ENCODE measurements around the gene SERF2. TPM values are rescaled to one million over a fixed set of nuclear protein-coding genes. Genes with fewer than 3 reads are reported as not detected.

The SERF2 gene
- total RNA-seq, 1 experiment from 2014 or later, result 1,303 TPM

- no peak overlapping the region for H3K4me3 ChIP-seq (ENCODE audit: low read depth in 2 of 2, low read length in 2 of 2)
- POLR2A ChIA-PET, result interaction anchor here (0.5 to 1.3 kb wide), 2 partner anchors 18 to 257 kb away, joined by 4 read pairs; partner anchors contain the start of gene ELL3
Observed at GRCh38 chr15:43795197-43795596, 3.1 kb downstream of the SERF2 start.

GRCh38 chr15:43795997-43796396 is 3.9 kb downstream of the SERF2 start:
- no TSS peak for BruUV-seq (replicated peaks)
- no peaks in the 10 kb centered on the region for H3K9me3 ChIP-seq (ENCODE audit: control insufficient read depth, insufficient read depth, low read depth, low read length)
- intact Hi-C loops (cut with micrococcal nuclease; ENCODE audit: unreplicated experiment), result no loop called here
- peaks cover 53% of the 10 kb centered on the region for H3K4me1 ChIP-seq (ENCODE audit: control insufficient read depth, insufficient read depth, low read length)
- no peak overlapping the region for H3K4me3 ChIP-seq (ENCODE audit: low read depth in 2 of 2, low read length in 2 of 2)
- POLR2A ChIA-PET, result interaction anchor here (1.3 kb wide), 1 partner anchor 19 kb away, joined by 4 read pairs; the partner anchor contains the start of gene ELL3
- no peaks in the 10 kb centered on the region for H3K27me3 ChIP-seq (ENCODE audit: control insufficient read depth, insufficient read depth, low read length)
- no peak for TF ChIP-seq SIN3A (IDR thresholded peaks at IDR 0.05; ENCODE audit: borderline replicate concordance, insufficient read depth, low read depth, low read length)
- no peak for TF ChIP-seq POLR2AphosphoS5 (IDR thresholded peaks at IDR 0.05; ENCODE audit: low read depth, low read length)
- TF ChIP-seq, protein P1, sequence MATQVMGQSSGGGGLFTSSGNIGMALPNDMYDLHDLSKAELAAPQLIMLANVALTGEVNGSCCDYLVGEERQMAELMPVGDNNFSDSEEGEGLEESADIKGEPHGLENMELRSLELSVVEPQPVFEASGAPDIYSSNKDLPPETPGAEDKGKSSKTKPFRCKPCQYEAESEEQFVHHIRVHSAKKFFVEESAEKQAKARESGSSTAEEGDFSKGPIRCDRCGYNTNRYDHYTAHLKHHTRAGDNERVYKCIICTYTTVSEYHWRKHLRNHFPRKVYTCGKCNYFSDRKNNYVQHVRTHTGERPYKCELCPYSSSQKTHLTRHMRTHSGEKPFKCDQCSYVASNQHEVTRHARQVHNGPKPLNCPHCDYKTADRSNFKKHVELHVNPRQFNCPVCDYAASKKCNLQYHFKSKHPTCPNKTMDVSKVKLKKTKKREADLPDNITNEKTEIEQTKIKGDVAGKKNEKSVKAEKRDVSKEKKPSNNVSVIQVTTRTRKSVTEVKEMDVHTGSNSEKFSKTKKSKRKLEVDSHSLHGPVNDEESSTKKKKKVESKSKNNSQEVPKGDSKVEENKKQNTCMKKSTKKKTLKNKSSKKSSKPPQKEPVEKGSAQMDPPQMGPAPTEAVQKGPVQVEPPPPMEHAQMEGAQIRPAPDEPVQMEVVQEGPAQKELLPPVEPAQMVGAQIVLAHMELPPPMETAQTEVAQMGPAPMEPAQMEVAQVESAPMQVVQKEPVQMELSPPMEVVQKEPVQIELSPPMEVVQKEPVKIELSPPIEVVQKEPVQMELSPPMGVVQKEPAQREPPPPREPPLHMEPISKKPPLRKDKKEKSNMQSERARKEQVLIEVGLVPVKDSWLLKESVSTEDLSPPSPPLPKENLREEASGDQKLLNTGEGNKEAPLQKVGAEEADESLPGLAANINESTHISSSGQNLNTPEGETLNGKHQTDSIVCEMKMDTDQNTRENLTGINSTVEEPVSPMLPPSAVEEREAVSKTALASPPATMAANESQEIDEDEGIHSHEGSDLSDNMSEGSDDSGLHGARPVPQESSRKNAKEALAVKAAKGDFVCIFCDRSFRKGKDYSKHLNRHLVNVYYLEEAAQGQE (IDR thresholded peaks at IDR 0.05; ENCODE audit: insufficient read depth in 1 of 2, low read depth in 2 of 2, low read length in 1 of 2), result no peak
- TF ChIP-seq TCF7L2 (IDR thresholded peaks at IDR 0.05; ENCODE audit: low read depth, low read length), result no peak
- TF ChIP-seq CTCF (IDR thresholded peaks at IDR 0.05), result no peak
- in situ Hi-C loops (cut with HindIII; ENCODE audit: low pct_unique_long_range_greater_than_20kb, low sequenced_read_pairs), result no loop called here
- DNase-seq (ENCODE audit: low read depth, low spot score) (no peak), ATAC-seq (no peak)
- peaks cover 9% of the 10 kb centered on the region for H3K36me3 ChIP-seq (ENCODE audit: control insufficient read depth, insufficient read depth, low read length)
- no peak overlapping the region for H3K27ac ChIP-seq (ENCODE audit: low read length)
- CTCF ChIA-PET, result no interaction called here

More at GRCh38 chr15:43795197-43795596, 3.1 kb downstream of the SERF2 start:
- BruUV-seq (replicated peaks), result no TSS peak
- Histone ChIP-seq H3K9me3 (ENCODE audit: control insufficient read depth, insufficient read depth, low read depth, low read length) (no peaks in the 10 kb centered on the region), H3K27me3 (ENCODE audit: control insufficient read depth, insufficient read depth, low read length) (no peaks in the 10 kb centered on the region), H3K4me1 (ENCODE audit: control insufficient read depth, insufficient read depth, low read length) (peaks cover 52% of the 10 kb centered on the region), H3K27ac (ENCODE audit: low read length) (peak overlapping the region; percentile 30; the same call in 1 of the 2 replicates), H3K36me3 (ENCODE audit: control insufficient read depth, insufficient read depth, low read length) (peaks cover 9% of the 10 kb centered on the region)
- DNase-seq (ENCODE audit: low read depth, low spot score), result no peak
- no peak for ATAC-seq
- CTCF ChIA-PET, result no interaction called here
- in situ Hi-C loops (cut with HindIII; ENCODE audit: low pct_unique_long_range_greater_than_20kb, low sequenced_read_pairs) (no loop called here), intact Hi-C loops (cut with micrococcal nuclease; ENCODE audit: unreplicated experiment) (no loop called here)
- peak; percentile 44; the same call in 1 of the 2 replicates for TF ChIP-seq POLR2AphosphoS5 (IDR thresholded peaks at IDR 0.05; ENCODE audit: low read depth, low read length)
- TF ChIP-seq, protein P1 (IDR thresholded peaks at IDR 0.05; ENCODE audit: insufficient read depth in 1 of 2, low read depth in 2 of 2, low read length in 1 of 2), result no peak
